ENCODE measurements around the gene DHRS12.

The DHRS12 gene

GRCh38 chr13:51747438-51748434 lies 56.2 kb downstream of the DHRS12 start:
- DNase-seq = no peak

GRCh38 chr13:51746802-51747201 lies 57.2 kb downstream of the DHRS12 start:
- no peak for DNase-seq

GRCh38 chr13:51745243-51745642 lies 58.7 kb downstream of the DHRS12 start:
- no peak for DNase-seq

GRCh38 chr13:51742611-51743010 lies 61.4 kb downstream of the DHRS12 start:
- no peak for DNase-seq

- DNase-seq = no peak
Observed at GRCh38 chr13:51742031-51742430, 61.9 kb downstream of the DHRS12 start.

- no peak for DNase-seq
Observed at GRCh38 chr13:51740698-51741097, 63.3 kb downstream of the DHRS12 start.

GRCh38 chr13:51739027-51739764 lies 64.8 kb downstream of the DHRS12 start:
- no peak for DNase-seq

DNA sequence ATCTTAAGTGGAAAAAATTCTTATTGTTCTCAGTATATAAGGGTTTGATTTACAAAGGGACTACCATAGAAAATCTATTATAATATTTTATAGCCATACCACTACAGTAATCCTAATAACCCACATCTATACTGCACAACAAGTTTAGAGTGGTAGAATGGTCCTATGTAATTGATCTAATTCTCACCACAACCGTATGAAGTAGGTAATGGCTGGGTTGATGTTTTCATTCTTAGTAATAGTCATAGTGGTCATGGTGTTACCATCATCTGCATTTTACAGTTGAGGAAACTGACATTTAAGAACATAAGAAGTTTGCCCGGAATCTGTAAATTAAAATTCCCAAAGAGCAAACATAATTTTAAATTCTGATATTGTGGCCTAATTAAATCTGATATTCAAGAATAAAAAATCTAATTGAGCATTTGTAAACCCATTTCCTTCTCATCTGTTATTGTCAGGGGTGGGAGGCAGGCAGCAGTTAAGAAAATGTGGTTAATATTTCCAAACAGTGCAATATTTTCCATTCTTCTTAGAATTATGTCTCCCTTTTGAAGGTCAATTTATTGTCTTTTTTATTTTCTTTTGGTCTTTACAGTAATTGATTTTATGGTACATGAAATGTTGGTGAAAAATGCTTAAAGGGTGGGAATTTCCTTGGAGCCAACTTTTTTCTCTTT lies 65.6 kb downstream of the DHRS12 start:
- DNase-seq = no peak

DNA sequence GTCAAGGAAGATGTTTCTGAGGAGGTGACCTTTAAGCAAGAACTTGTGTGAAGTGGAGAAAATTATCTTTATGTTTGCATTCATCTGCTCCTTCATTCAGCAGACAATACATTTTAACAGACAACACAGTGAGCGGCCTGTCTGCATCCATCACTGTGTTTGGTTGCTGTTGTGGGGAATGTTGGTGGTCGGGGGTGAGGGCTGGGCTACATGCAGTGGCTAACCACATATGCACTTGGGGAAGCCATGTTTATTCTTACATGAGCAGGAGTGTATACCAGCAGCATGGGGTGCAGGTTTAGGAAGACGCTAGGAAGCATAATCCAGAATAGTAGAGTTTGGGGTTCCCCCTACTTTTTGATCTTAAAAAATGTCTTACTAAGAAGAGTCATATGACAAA lies 66.4 kb downstream of the DHRS12 start:
- no peak for DNase-seq

DNA sequence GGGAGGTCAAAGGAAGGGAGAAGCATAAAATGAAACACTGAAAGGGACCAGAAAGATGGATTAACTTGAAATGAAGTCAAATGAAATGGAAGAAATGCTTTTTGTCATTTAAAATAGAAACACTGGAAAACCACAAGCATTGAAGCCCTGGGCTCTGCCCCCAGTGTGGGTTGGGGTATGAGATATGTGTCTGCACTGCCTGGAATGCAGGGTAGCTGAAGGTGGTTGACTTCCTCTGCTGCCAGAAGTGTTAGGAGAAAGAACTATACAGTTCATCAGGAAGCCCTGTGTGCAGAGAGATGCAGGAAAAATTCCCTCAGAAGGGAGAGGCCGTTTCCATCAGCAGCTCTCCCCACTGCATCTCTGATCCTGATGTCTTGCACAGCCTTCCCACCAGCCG lies 69.2 kb downstream of the DHRS12 start:
- DNase-seq = no peak

DNA sequence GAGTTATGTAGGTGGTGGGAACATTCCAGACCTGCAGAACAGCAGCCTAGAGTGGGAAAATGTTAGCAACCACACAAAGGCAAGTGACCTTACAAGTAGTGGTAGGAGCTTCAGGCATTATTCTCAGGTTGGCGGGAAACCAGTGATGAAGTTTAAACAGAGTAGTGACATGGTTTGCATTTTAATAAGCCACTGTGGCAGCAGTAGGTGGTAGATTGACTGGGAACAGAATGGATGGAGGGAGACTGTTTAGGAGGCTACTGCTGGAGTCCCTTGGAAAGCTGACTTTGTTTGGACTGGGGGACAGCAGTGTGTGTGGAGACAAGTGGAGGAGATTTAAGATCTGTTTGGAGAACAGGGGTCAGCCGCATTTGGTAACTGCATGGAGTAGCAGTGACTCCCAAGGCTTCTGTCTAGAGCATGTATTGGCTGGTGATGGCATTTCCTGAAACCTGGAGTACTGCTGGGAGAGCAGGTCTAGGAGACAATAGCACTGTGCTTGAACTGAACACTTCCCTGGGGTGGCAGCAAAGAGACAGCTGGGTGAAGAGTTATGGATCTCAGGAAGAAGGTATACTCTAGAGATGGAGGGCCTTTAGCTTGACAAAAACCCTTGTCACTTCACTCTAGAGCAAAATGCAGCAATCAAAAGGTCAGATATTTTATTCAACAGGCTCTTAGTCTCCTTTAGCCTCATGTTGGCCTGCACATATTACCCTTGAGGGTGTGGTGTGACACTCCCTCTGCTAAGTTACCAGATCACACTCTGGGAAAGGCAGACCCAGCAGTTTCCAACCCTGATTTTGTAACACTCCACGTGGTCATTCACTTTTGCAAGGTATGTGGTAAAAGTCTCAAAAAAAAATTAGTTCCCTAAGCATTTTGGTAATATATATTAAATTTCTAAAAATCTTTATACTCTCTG lies 70.3 kb downstream of the DHRS12 start:
- no peak for DNase-seq

GRCh38 chr13:51731759-51732158 lies 72.2 kb downstream of the DHRS12 start:
- DNase-seq = no peak

DNA sequence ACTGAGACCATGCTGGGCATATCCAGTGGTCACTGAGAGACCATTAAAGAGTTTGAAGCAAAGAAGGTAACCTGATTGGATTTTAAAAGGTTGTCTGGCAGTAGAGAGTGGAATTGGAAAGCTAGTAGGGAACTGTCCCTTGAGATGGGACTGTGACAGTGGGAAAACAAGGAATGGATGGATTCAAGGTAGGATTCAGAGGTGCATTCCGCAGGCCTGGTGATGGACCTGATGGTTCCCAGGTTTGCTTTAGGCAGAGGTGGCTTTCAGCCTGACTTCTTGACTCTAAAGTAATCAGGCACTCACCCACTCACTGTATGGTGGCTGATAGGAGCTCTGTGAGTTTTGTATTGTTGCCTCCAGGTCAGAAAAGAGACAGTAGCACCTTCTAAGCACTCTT lies 73.0 kb downstream of the DHRS12 start:
- no peak for DNase-seq

- DNase-seq = no peak
Observed at GRCh38 chr13:51729866-51730553, 74.0 kb downstream of the DHRS12 start.

DNA sequence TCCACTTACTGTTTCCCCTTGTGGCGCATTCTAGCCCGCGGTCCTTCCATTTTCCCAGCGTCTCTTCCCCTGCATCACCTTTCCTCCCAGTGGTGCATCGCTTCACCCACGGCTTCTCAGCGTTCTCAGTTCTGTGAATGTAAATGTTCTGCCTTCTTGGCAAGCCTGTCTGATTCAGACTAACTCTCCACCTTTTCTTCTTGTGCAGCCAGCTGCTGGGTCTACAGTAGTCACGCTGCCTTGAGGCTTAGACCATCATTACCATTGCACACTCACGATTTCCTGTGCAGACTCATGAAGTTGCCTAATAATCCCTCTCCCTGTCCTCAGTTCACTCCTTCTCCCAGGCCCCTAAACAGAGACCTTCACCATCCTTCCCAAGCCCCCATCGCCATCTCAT lies 75.0 kb downstream of the DHRS12 start:
- no peak for DNase-seq

DNA sequence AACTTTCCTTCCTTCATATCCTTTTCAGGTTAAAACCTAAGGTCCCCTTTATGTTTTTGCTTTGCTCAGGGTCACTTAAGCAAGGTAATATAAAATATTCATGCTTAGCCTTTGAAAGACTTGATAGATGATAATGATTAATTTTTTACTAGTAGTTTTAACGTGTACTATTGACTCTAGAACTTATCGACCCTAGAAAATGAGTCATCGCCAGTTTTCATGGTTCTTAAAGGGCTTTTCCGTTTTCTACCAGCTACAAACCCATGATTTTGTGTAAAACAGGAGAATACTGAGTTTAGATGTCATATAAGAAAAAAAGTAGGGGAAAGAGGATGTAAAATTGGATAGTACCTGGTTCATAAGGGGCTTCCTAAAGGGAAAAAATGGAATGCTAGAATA lies 75.7 kb downstream of the DHRS12 start:
- DNase-seq = no peak

DNA sequence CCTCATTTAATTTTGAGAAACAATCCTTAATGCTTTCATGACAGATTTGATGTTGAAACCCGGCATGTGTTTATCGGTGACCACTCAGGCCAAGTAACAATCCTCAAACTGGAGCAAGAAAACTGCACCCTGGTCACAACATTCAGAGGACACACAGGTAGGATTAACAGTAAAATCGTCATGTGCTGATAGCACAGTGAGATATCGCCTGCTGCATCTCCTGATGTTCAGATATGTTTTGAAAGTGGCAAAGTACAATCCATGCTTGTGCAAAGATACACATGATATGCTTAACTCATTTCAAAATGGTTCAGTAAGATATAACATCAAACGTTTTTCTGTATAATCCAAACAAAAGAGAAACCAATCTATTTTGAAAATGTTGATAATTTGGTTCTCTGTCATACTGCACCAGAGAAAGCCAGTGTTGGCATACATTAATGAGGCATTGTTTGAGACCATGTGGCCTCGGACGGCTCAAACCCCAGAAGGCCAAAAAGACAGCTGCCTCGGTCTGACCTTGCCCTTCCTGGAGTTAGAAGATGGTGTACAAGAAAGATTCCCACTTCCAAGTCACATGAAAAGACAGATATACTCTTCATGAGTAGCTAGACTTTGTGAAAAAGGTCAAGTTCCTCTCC lies 76.2 kb downstream of the DHRS12 start:
- DNase-seq = no peak

DNA sequence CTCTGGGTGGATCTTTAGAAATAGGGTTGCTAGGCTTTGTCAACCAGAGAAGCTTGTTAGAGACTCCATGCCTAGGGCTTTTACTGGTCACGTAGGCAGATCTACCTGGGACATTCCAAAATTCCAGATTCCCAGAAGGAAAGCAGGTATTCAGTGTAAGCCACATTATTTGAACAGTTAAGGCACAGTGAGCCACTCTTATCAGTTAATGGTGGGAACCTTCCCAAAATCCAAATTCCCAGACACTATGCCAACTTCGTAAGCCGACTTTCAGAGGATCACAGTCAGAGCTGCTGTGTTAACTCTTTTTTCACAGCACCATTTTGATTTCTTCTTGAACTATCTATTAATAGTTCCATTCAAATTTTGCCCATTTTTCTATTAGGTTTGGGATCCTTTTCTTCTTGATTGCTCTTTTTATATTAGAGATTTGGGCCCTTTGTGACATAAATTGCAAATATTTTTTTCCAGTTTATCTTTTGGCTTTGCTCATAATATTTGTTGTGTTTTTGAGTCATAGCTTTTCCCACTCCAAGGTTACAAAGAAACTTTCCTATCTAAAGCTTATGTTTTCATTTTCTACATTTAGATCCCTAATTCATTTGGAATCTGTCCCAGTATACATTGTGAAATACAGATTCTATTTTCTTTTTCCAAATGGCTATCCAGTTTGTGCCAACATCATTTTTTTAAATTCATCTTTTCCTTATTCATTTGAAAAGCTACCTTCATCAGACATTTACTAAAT lies 77.3 kb downstream of the DHRS12 start:
- no peak for DNase-seq

DNA sequence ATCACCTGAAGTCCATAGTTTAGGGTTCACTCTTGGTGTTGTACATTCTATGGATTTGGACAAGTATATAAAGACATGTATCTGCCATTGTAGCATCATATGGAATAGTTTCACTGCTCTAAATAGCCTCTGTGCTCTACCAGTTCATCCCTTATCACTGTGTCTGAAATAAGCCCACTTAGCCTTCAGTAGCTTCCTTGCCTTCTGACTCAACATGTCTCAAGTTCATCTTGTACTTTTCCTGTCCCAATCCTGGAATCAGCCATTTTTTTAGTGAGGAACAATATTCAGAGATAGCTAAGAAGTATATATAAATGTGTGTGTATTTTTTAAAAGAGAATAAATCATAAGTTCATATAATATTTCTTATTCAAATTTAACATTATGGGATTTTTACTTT lies 79.2 kb downstream of the DHRS12 start:
- no peak for DNase-seq

GRCh38 chr13:51723529-51723928 lies 80.4 kb downstream of the DHRS12 start:
- DNase-seq = no peak
